KOPT-K1 (cell line): ENCODE results near the gene STARD5.
"Not testable (repeated sequence)": the region's sequence is repeated elsewhere in the genome, so short reads cannot be mapped to it uniquely, and the experiment has no call there.

ENCODE experiments used
- H3K27ac ChIP-seq: fragments of 200-600 bp; sonication (generic); 2 replicates; pipeline ENCODE4 v1.5.1; 2016; ENCODE audit warnings: antibody characterized with exemption, mild to moderate bottlenecking, low read depth, low read length; ENCODE audit not compliant: poor library complexity, severe bottlenecking
- H3K36me3 ChIP-seq: fragments of 200-600 bp; sonication (generic); 2 replicates; pipeline ENCODE4 v1.5.1; 2017; ENCODE audit warnings: antibody characterized with exemption, mild to moderate bottlenecking, low read length, moderate library complexity; ENCODE audit not compliant: insufficient read depth
- H3K9me3 ChIP-seq: fragments of 200-600 bp; sonication (generic); 2 replicates; pipeline ENCODE4 v1.5.1; 2017; ENCODE audit warnings: antibody characterized with exemption, low read length, mild to moderate bottlenecking; ENCODE audit not compliant: insufficient read depth, poor library complexity, severe bottlenecking

STARD5 gene

GRCh38 chr15:81346611-81347010 lies 22.7 kb upstream of the STARD5 start:
- Histone ChIP-seq H3K27ac (no peak overlapping the region), H3K9me3 (no peaks in the 10 kb centered on the region), H3K36me3 (no peaks in the 10 kb centered on the region)

- no peaks in the 10 kb centered on the region for H3K36me3 ChIP-seq
- H3K27ac ChIP-seq = no peak overlapping the region
- no peaks in the 10 kb centered on the region for H3K9me3 ChIP-seq
These were observed 19.4 kb upstream of the STARD5 start for GRCh38 chr15:81343371-81343770.

DNA sequence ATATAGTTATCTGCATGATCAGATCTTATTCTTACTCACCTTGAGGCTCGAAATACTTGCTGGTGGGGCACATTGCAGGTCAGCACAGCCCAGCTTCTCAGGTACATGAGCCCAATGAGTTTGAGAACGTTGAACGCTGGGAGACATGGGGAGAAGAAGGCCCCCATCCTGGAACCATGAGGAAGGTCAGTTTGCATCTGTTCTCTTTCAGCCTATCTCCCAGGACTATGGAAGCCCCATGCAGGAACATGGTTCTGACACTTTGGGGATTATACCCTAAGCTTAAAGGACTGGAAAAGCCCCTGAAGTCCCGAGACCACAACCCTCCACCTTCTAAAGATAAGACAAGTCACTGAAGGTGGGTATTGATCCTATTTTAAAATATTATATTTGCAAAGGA lies 17.4 kb upstream of the STARD5 start:
- no peaks in the 10 kb centered on the region for H3K36me3 ChIP-seq
- no peaks in the 10 kb centered on the region for H3K9me3 ChIP-seq
- H3K27ac ChIP-seq = no peak overlapping the region

- H3K27ac ChIP-seq = no peak overlapping the region
- H3K36me3 ChIP-seq = no peaks in the 10 kb centered on the region
- H3K9me3 ChIP-seq = no peaks in the 10 kb centered on the region
These were observed 15.9 kb upstream of the STARD5 start for GRCh38 chr15:81339851-81340250.

- Histone ChIP-seq H3K27ac (no peak overlapping the region), H3K36me3 (no peaks in the 10 kb centered on the region), H3K9me3 (no peaks in the 10 kb centered on the region)
These were observed 15.4 kb upstream of the STARD5 start for GRCh38 chr15:81339321-81339720.

DNA sequence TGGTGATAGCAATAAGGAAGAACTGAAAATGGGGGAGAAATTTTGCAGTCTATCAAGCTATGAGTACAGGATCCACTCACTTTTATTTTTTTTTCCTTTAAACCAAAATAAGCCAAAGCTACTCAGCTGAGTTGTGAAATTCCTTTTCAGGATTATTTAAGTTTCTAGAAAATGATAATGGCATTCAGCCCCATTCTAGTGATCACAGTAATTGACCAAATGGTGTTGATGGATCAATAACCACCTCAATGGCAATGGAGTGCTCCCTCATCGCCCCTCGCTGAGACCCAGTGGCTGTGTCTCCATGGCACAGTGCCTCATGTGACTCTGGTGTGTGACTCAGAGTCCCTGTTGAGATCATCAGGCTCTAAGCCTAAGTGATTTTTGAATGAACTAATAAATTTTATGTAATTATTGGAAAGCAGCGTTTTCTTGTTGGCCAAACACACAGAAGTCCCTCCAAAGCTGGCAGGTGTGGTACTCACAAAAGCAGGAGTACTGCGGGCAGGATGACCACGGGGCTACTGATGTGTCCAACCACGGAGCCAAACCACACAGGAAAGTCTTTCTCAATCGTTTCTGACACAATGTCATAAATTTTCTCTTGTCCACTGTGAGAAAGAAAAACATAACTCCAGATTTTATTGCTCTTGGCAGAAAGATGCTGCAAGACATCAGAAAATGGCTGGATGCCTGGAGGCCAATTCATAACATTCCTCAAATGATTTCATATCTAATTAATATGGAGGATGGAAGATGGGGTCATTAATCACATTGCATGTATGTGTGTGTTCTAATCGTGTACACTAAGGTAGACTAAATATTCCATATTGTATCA lies 14.4 kb upstream of the STARD5 start:
- Histone ChIP-seq H3K9me3 (no peaks in the 10 kb centered on the region), H3K27ac (no peak overlapping the region), H3K36me3 (no peaks in the 10 kb centered on the region)

DNA sequence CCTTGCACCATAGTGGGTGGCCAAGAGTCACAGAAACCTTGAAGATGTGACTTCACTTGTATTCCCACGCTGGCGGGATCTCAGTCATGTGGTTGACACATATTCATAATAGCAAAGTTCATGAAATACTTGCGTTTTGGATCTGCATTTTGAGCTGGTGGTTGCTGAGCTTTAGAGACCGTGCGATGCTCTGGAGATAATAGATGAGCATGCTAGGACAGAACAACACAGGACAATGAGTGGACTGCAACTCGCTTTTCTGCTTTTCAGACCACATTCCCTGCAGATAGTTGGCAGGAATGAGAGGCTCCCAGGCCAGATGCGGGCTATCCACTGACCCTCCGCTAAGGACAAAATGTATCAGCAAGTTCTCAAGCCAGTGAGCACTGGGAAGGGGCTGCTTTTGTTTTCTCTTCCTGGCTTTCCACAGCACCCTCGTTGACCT lies 13.8 kb upstream of the STARD5 start:
- H3K36me3 ChIP-seq = no peaks in the 10 kb centered on the region
- no peak overlapping the region for H3K27ac ChIP-seq
- no peaks in the 10 kb centered on the region for H3K9me3 ChIP-seq

DNA sequence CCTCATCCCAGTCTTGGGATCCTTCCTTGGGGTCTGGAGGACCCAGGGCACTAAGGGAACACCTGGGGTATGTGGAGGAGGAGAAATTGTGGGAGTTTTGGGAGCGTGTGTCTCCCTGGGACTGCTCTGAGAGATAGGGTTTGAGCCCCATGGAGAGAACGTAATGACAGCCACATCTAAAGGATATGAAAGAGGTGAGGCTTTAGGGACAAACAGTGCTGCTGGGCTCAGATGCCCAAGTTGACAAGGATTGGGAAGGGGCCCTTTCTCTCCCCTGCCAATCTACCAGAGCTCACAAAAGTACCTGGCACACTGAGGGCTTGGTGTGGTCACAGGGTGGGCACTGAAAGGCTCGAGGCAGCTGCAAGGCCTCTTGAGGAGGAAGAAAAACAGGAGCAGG lies 13.3 kb upstream of the STARD5 start:
- no peaks in the 10 kb centered on the region for H3K36me3 ChIP-seq
- no peaks in the 10 kb centered on the region for H3K9me3 ChIP-seq
- H3K27ac ChIP-seq = no peak overlapping the region

DNA sequence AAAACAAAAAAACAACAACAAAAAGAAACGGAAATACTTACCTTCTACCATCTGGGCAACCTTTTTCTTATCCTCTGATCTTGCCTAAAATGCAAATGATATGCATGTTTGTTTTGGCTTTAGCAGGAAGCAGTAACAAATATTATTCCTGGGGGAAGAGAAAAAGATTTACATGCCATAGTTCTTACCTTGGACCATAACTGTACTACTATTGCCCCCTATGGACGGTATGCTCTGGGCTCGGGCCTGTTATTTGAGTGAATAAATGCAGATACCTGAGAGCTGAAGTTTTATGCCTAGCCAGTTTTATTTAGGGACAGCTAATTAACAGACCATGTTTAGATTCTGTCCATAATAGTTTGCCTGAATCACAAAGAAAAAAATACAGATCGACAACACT lies 12.6 kb upstream of the STARD5 start:
- H3K27ac ChIP-seq = no peak overlapping the region
- H3K9me3 ChIP-seq = no peaks in the 10 kb centered on the region
- no peaks in the 10 kb centered on the region for H3K36me3 ChIP-seq

GRCh38 chr15:81335631-81336030 lies 11.7 kb upstream of the STARD5 start:
- Histone ChIP-seq H3K27ac (no peak overlapping the region), H3K9me3 (no peaks in the 10 kb centered on the region), H3K36me3 (no peaks in the 10 kb centered on the region)

DNA sequence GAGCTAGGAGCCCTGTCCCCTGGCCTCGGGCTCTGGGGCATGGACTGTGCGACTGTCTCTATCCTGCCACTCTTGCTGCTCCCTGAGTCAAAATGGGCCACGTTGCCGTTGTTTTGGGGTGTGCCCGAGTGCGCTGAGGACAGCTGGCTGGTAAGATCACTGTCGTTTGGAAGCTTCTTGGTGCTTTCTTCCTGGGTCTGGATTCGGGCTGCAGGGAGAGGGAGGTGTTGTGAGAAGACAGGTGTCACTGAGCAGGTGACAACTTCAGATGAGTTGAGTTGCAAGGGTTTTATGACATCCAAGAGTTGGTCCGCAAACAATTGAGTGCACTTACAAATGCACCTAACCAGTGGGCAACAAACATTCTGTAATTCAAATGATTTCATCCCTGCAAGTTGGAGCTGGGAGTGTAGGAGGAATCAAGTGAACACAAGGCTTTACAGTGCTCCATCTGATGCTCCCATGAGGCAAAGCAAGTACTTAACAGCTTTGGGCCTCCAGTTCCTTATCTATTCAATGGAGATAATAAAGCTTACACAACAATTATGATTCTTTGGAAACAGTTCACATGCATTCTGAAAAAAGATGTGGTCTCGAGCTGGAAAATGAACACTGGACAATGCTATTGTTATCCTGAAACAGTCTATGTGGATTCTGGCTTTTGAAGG lies 11.0 kb upstream of the STARD5 start:
- H3K9me3 ChIP-seq = no peaks in the 10 kb centered on the region
- no peak overlapping the region for H3K27ac ChIP-seq
- H3K36me3 ChIP-seq = no peaks in the 10 kb centered on the region

DNA sequence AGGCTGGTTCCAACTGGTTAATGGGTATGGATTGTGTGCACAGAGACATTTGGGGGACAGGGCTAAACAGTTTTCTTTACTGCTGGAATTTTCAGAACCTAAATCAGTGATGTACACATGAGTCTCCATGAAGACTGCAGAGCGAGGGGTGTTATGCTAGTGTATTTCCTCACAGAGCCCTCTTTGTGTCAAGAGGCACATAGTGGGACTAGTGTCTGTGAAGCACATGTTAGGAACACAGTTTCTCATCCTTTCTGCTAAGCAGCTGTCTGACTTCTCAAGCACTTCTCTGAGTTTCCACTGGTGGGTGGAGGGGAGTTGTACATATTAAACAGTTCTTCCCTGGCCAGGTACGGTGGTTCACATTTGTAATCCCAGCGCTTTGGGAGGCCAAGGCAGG lies 9.4 kb upstream of the STARD5 start:
- Histone ChIP-seq H3K36me3 (no peaks in the 10 kb centered on the region), H3K9me3 (no peaks in the 10 kb centered on the region), H3K27ac (no peak overlapping the region)

DNA sequence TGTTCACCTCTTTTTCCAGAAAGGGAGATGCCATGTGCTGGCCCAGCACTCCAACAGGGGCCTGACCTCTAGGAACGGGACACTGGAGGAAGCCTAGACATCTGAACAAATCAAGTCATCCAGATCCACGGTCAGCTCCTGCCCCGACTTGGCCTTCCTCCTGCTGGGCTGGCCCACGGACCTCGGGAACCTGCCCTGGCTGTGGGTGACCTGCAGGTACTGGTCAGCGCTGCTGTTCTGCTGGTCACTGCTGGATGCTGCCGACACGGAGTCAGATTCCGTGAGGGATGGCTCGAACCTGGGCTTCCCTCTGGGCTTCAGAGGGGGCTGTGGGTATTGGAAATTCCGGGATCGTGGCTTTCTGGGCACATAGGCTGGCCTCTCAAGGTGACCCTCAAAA lies 8.4 kb upstream of the STARD5 start:
- no peak overlapping the region for H3K27ac ChIP-seq
- no peaks in the 10 kb centered on the region for H3K36me3 ChIP-seq
- no peaks in the 10 kb centered on the region for H3K9me3 ChIP-seq

GRCh38 chr15:81331600-81331999 lies 7.7 kb upstream of the STARD5 start:
- no peaks in the 10 kb centered on the region for H3K36me3 ChIP-seq
- H3K9me3 ChIP-seq = no peaks in the 10 kb centered on the region
- H3K27ac ChIP-seq = no peak overlapping the region

DNA sequence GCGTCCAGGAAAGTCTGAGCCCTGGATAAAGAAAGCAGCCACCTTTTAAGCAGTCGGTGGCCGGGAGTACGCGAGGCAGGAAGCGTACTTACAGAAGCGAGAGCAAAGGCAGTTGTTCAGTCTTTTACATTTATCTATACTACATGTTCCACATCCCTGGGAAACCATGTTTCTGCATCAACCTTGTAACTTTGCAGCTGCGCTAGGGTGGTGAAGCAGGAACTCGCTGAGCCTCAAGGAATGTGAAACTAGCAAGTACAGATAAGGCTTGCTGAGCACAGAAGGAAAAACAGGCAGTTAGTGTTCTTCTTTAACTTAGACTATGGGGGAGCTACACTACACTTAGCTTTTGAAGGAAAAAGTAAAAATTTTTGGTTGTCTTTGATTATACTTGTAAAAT lies 7.2 kb upstream of the STARD5 start:
- H3K27ac ChIP-seq, H3K9me3 ChIP-seq, H3K36me3 ChIP-seq: not testable (repeated sequence)
